KOPT-K1 (cell line): ENCODE measurements around the gene PDE7B.

ENCODE experiments used
- H3K27ac ChIP-seq: fragments of 200-600 bp; sonication (generic); 2 replicates; pipeline ENCODE4 v1.5.1; 2016; ENCODE audit warnings: antibody characterized with exemption, mild to moderate bottlenecking, low read depth, low read length; ENCODE audit not compliant: poor library complexity, severe bottlenecking
- H3K36me3 ChIP-seq: fragments of 200-600 bp; sonication (generic); 2 replicates; pipeline ENCODE4 v1.5.1; 2017; ENCODE audit warnings: antibody characterized with exemption, mild to moderate bottlenecking, low read length, moderate library complexity; ENCODE audit not compliant: insufficient read depth
- H3K9me3 ChIP-seq: fragments of 200-600 bp; sonication (generic); 2 replicates; pipeline ENCODE4 v1.5.1; 2017; ENCODE audit warnings: antibody characterized with exemption, low read length, mild to moderate bottlenecking; ENCODE audit not compliant: insufficient read depth, poor library complexity, severe bottlenecking

Gene PDE7B

DNA sequence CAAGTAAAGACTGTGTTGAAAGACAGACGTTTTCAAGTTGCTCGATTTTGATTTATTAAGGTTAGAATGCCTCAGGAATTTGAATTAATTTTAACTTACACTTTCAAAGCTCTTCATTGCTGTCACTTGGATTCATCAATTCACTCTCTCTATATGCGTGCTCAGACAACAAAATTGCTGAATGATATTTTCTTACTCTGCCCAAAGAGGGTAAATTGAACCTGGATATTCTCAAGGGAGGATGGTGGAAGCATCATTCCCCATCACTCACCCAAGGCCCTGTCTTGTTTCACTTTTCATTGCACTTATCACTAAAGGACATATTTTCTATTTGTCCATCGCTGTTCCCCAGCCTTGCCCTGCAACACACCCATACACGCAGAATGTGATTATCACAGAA lies 102.3 kb downstream of the PDE7B start:
- H3K27ac ChIP-seq, result no peak overlapping the region
- H3K36me3 ChIP-seq, result no peaks in the 10 kb centered on the region
- H3K9me3 ChIP-seq, result no peaks in the 10 kb centered on the region

DNA sequence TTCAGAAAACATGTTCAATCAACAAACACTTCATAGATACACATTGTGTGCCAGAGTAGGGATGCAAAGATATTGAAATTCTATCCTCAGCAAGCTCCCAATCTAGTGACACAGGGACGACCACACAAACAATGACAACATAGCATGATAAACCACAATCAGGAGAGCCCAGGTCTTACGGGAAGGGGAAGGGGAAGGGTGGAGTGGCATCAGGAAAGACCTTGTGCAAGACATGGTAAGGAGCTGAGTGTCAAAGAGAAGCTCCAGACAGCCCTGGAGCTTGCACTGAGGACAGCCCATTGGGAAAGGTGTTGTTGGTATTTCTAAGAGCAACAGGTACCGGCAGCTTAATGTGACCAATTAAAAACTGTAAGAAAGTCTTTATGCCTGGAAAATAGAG lies 103.6 kb downstream of the PDE7B start:
- Histone ChIP-seq H3K9me3 (no peaks in the 10 kb centered on the region), H3K36me3 (no peaks in the 10 kb centered on the region), H3K27ac (no peak overlapping the region)

DNA sequence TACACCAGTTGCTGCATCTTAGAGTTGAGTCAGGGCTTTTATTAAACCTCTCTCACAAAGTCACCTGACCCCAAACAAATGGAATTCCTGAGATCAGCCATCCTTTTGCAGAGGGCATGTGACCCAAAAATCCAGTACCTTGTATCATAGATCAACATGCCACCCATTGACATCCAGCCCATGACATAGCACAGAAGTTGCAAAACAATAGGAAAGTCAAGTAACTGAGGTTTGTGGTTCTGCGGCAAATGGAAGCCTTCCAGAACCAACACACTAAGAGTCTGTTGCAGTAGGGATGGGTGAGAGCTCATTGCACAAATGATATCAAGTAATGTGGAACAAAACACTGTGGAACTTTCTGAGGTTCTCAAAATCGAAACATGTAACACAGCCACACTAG lies 111.2 kb downstream of the PDE7B start:
- no peak overlapping the region for H3K27ac ChIP-seq
- no peaks in the 10 kb centered on the region for H3K36me3 ChIP-seq
- no peaks in the 10 kb centered on the region for H3K9me3 ChIP-seq

DNA sequence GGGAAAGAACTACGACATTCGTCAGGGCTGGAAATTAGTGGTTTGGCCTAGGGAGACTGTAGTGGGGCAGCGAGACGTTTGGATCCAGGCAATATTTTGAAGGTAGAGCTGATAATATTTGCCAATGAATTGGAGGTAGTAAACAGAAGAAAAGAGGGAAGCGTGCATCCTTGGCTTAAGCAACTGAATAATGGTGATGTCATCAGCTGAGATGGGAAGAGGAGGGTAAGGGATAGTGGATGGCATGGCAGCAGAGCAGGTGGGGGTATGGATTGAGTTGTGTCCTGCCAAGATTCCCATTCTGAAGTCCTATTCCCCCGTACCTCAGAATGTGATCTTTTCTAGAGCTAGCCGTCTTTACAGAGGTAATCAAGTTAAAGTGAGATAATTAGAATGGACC lies 119.2 kb downstream of the PDE7B start:
- Histone ChIP-seq H3K9me3 (no peaks in the 10 kb centered on the region), H3K27ac (no peak overlapping the region), H3K36me3 (no peaks in the 10 kb centered on the region)

DNA sequence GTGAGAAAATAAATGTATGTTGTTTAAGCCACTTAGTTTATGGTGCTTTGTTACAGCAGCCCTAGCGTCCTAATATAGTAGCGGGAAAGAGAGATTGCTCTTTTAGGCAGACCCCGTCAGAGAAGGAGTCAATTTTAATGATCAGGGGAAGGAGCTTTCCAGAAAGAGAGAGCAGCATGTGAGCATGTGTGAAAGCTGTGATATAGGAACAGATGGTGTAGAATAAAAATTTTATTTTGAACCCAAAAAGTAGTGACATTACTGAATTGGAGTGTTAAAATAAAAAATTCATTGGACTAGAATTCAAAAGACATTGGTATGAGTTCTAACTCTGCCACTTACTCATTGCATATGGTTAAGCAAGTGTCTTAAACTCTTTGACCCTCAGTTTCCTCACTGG lies 119.8 kb downstream of the PDE7B start:
- Histone ChIP-seq H3K9me3 (no peaks in the 10 kb centered on the region), H3K27ac (no peak overlapping the region), H3K36me3 (no peaks in the 10 kb centered on the region)

DNA sequence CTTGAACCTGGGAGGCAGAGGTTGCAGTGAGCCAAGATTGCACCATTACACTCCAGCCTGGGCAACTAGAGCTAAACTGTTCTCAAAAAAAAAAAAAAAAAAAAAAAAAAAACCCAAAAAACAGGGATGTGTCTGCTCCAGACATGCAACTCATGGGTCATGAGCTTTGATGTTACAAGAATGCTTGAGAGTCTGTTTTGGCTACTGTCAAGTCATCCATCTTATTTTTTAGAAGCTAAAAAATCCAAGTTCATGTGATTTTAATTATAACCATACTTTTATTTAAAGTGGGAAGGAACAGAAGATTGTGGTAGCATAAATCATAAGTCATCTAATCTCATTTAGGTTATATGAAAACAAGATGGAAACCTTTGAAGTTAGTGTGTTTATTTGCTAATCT lies 120.6 kb downstream of the PDE7B start:
- H3K36me3 ChIP-seq, result no peaks in the 10 kb centered on the region

DNA sequence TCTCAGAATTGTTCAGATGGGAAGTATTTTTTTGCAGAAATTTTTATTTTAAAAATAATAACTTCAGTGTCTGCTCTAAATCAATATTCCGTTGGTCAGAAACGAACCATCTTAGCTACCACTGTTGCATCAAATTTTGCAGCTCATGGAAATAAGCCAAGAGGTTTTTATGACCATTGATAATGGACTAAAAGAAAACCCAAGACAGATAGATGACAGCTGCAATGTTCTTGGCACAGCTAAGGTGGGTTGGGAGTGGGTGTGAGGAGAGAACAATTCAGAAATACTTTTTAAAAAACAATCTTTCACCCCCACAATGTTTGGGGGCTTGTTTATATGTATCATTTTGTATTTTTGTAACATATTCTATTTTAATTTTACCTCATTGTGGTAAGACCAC lies 121.1 kb downstream of the PDE7B start:
- Histone ChIP-seq H3K9me3 (no peaks in the 10 kb centered on the region), H3K27ac (no peak overlapping the region), H3K36me3 (no peaks in the 10 kb centered on the region)

More for the DNA sequence above, 120.6 kb downstream of the PDE7B start:
- Histone ChIP-seq H3K27ac (no peak overlapping the region), H3K9me3 (no peaks in the 10 kb centered on the region)

DNA sequence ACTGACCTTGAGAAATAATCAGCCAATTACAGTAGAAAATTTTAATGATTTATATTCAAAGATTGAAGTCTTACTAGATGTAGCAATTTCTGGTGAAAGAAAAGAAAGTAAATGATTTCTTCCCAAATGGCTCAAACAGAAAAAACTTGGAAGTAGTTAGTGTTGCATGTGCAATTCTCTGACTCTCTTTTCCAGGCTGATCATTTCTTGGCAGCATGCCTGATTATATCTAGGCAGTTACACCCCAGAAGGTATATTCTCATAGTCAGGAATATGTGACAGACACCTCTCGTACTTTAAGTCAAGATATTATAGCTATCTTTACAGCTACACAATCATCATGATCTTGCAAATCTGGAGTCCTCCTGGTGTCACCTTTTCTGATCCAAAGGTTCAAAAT lies 122.9 kb downstream of the PDE7B start:
- Histone ChIP-seq H3K36me3 (no peaks in the 10 kb centered on the region), H3K27ac (no peak overlapping the region), H3K9me3 (no peaks in the 10 kb centered on the region)

DNA sequence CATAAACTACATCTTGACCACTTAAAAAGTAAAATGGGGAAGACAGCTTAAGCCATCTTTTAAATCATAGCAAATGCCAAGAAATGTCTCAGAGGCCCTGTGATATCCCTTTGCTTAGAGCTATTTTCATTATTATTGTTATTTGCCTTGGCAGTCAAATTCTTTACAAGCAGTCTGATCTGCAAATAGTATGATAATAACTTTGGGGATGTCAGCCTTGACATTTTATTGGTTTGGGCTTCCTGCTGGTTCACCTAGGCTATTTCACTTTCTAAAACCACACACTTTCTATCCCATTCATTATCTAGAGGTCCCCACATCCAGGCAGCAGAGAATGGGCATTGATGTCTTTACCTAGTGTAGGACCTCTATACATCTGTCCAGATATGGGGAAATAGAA lies 125.1 kb downstream of the PDE7B start:
- H3K9me3 ChIP-seq, result no peaks in the 10 kb centered on the region
- H3K27ac ChIP-seq, result no peak overlapping the region
- no peaks in the 10 kb centered on the region for H3K36me3 ChIP-seq

DNA sequence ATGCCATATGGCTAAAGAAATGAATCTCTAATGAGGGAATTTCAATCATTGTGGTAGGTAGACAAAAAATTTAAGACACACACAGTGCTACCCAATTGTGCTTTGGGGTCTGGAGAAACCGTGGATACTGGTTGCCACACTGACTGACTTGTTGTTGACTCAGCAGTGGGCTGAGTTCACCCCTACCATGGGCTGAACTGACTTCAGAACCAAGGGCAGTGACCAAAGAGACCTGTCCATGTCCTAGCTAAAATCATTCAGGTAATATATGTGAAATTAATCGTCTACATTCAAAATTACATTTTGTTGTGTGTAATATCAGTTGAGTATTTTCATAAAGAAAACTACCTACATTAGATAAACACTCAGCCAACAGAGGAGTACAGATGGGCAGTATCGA lies 131.6 kb downstream of the PDE7B start:
- H3K27ac ChIP-seq, result no peak overlapping the region
- H3K36me3 ChIP-seq, result no peaks in the 10 kb centered on the region
- no peaks in the 10 kb centered on the region for H3K9me3 ChIP-seq

DNA sequence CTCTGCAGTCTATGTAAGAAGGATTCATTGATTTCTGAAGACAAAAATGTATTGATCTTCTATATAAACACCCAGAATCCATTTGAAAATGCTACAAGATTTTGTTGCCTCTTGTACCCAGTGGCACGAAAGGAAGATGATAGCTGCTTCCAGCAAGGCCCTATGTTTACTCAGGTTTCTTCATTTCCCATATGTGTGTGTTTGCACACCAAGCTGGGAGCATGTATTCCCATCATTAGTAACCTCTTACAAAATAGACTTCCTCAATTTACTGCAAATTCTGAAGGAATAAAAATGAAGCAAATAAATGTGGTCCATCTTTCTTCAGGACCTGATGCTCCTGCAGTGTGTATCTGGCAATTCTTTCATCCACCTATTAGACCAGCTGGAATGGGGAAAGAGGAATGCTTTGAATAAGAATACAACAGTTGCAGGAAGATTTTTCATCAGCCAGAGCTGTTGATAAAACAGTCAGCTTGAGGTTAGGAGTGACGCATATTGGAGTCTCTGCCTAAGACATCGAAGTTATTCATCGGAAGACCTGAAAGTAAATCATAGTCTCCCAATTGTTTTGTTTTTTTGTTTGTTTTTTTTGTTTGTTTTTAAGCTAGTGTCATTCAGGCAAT lies 132.3 kb downstream of the PDE7B start:
- H3K9me3 ChIP-seq, result no peaks in the 10 kb centered on the region
- no peak overlapping the region for H3K27ac ChIP-seq
- H3K36me3 ChIP-seq, result no peaks in the 10 kb centered on the region

DNA sequence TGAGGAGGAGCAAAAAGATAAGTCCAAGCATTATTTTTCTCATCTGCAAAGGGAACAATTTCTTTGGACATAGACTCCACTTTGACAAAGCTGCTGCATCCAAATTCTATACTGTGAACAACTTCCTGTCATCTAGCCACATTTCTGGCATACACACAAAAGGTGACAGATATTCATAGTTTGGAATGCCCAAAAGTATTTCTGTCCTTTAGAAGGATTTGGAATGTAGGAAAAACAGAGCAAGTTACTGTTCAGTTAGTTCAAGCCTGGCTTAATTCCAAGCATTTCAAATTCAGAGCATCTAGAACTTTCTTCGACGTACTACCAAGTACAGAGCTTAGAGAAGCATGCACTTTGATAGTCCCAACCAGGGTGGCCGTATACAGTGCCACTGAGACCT lies 134.0 kb downstream of the PDE7B start:
- H3K27ac ChIP-seq, result no peak overlapping the region
- H3K9me3 ChIP-seq, result no peaks in the 10 kb centered on the region
- H3K36me3 ChIP-seq, result no peaks in the 10 kb centered on the region

DNA sequence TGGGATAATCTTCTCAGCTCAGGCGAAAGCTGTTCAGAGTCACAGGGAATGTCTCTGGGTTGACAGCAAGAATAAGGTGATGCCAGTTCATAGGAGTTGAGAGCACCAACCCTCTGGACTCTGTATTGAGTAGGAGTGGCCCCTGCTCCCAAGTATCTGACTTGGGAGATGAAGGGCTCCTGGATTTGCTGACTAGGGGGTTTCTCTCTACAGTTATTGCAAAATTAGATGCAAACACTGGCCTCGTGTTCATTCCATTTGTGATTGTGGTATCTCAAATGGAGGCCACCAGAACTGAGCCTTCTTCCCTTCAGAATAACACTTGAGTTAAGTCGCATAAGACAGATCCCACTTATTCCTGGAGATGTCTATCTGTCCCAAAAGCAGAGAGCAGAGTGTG lies 135.7 kb downstream of the PDE7B start:
- Histone ChIP-seq H3K27ac (no peak overlapping the region), H3K36me3 (no peaks in the 10 kb centered on the region)

DNA sequence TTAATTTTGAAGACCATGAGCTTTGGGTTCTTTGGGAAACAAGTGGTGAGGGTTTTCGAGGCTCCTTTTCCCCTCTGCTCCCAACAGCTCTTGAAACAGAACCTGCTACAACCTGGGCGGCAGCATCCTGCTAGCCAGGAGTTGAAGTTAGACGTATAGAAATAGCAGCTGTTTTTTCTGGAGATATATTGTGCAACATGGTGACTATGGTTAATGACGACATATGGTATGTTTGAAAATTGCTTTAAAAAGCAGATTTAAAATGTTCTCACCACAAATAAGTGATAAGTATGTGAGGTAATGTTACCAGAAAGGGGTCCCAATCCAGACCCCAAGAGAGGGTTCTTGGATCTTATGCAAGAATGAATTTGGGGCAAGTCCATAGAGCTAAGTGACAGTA lies 138.9 kb downstream of the PDE7B start:
- Histone ChIP-seq H3K27ac (no peak overlapping the region), H3K9me3 (no peaks in the 10 kb centered on the region), H3K36me3 (no peaks in the 10 kb centered on the region)

More for the DNA sequence above, 135.7 kb downstream of the PDE7B start:
- no peaks in the 10 kb centered on the region for H3K9me3 ChIP-seq

DNA sequence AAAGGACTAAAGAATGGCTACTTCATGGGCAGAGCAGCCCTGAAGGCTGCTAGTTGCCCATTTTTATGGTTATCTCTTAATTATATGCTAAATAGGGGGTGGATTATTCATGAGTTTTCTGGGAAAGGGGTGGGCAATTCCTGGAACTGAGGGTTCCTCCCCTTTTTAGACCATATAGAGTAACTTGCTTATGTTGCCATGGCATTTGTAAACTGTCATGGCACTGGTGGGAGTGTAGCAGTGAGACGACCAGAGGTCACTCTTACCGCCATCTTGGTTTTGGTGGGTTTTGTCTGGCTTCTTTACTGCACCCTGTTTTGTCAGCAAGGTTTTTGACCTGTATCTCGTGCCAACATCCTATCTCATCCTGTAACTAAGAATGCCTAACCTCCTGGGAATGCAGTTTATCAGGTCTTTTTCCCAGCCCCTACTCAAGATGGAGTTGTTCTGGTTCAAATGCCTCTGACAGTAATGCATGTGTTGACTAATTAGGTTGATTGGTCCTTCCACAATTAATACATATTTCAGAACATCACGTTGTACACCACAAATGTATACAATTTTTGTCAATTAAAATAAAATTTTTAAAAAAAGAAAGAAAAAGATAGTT lies 139.5 kb downstream of the PDE7B start:
- Histone ChIP-seq H3K36me3 (no peaks in the 10 kb centered on the region), H3K9me3 (no peaks in the 10 kb centered on the region), H3K27ac (no peak overlapping the region)

DNA sequence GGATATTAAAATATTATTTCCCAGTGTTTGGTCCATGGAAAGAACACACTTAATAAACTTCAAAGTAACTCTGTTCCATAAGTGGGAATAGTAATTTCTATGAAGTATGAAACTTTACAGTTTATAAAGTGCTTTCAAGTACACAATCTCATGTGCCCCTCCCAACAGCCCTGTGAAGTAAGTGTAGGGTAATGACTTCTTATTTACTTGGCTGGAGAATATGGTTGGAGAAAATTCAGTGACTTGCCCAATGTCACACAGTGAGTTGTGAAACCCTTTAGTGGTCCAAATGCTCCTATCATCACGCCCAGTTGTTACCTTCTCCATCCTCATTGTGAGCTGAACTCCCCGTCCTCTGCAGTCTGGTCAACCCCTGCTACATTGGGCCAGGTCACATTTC lies 141.2 kb downstream of the PDE7B start:
- Histone ChIP-seq H3K36me3 (no peaks in the 10 kb centered on the region), H3K27ac (no peak overlapping the region), H3K9me3 (no peaks in the 10 kb centered on the region)
